GM21529 (cell line): ENCODE data around the gene GLP2R.

Experiments
- ATAC-seq: cut with Tn5 transposase; IDR thresholded peaks from one replicate; pipeline ENCODE4 v1.9.1; 2021; ENCODE audit not compliant: unreplicated experiment

GLP2R gene

DNA sequence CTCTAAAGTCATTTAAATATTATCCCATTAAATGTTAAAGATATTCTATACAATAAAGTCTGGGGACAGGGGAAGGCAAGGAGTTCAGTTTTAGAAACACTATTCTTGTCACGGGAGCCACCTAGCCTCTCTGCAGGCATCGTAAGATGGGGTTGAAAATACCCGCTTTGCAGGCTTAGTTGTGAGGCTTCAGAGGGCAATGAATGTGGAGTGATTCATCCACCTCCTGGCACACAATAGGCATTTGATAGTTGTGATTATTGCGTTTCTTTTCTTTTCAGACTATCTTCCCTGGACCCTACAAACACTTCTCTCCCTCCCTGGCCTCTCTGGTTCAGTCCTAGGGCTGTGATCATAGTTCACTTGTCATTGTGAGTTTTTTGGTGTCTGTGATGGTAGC is 19.6 kb downstream of the GLP2R start:
- ATAC-seq, result no peak

- ATAC-seq, result no peak
Observed at GRCh38 chr17:9850151-9850550, 24.4 kb downstream of the GLP2R start.

DNA sequence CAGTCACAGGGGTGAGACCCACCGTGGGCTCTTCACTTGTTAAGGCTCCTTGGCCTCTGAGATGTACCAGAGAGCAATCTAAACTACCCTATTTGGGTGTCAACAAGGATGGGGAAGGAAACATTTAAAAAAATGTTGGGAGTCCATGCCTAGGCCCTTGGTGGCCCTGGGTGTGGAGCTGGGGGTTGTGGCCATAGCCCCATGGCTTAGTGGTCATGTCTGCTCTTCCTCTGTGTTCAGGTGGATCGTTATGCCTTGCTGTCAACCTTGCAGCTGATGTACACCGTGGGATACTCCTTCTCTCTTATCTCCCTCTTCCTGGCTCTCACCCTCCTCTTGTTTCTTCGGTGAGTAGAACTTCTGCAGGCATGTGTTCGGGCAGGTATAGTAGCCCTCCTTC is 28.5 kb downstream of the GLP2R start:
- ATAC-seq, result no peak

DNA sequence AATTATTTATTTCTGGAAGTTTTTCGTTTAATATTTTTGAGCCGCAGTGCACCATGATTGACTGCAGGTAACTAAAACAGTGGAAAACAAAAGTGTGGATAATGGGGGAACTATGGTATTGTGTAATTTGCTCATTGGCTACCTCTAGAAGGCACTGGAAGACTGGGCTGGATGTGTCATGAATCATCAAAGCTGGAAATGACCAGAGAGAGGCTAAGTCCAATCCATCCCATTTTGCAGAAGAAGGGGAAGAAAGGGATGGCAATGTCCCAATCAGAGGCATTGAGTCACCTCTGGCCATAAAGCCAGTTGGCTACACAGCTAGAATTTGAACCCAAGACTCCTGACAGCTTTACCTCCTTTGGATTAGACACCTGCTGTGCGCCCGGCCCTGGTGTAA is 29.3 kb downstream of the GLP2R start:
- ATAC-seq, result no peak

DNA sequence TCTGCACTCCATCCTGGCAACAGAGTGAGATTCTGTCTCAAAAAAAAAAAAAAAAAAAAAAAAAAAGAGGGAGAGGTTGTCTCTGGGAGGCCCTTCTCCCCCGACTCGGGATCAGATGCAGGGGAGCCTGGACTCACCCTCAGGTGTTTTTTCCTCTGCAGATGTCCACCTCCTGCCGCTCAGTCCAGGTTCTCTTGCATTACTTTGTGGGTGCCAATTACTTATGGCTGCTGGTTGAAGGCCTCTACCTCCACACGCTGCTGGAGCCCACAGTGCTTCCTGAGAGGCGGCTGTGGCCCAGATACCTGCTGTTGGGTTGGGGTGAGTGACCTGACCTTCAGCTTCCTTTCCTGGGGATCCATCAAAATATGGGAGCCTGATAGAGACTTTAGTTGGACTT is 34.1 kb downstream of the GLP2R start:
- ATAC-seq, result no peak

DNA sequence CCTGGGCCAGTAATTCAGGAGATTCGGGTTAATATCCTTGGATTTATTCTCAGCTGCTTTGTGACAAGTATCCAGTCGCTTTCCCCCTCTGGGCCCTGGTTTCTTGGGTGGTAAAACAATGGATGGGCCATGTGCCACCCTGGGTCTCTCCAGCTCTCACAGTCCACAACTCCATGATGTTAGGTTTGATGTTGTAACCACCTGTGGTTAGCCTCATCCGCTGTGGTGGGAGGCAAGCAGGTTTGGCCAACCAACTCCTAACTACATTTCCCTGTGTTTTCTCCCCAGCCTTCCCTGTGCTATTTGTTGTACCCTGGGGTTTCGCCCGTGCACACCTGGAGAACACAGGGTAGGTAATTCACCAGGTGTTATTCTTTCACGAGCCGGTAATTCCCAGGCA is 35.1 kb downstream of the GLP2R start:
- ATAC-seq, result no peak

DNA sequence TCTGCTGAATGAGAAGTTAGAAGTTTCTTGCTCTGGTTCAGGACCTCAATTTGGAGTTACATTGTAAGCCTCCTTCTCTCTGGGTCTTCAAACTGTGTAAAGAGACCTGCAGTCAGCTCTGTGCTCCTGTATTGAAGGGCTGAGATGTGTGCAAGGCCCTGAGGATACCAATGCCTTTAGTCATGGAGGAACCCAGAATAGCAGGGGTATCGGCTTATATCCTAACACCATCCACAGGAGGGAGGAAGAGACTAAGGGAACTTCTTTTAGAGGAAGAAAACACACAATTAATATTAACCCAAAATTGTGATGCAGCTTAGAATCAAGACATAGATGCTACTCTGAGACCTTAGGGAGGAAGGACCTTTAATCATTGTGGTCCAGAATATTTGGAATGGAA is 36.5 kb downstream of the GLP2R start:
- no peak for ATAC-seq

- no peak for ATAC-seq
Observed at GRCh38 chr17:9862949-9863348, 37.2 kb downstream of the GLP2R start.

DNA sequence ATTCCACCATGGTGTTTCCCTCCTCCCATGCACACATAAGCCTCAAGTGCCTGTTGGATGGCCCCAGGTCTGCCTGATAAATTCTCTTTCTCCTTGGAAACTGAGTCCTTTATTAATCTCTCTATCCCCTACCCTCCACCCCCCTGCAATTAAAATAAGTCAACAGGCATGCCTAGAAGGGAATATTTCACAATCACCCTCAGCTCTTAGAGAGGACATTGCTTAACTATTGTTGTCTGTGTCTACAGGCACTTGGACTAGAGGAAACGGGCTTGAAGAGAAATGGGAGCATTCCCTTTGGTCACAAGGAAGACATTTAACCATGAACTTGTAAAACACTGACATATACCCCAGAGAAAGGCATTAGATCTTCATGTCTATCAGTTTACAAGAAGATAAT is 39.9 kb downstream of the GLP2R start:
- no peak for ATAC-seq

DNA sequence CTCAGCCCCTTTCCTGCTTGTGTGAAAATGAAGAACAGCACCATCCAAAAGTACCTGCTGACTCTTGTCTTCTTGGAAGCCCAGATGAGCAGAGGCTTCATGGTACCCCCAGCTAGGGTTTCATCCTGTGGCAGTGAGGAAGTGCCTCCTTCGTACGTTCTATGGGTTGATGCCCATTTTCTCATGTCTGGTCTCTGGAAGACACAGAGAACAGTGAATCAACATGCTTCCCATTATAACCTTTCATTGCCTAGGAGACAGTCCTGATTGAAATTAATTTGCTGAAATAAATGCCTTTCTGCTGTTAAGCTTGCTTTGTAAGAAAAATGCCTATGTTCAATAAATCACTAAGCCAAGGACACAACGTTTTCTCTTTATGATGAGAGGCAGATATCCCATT is 42.8 kb downstream of the GLP2R start:
- ATAC-seq, result no peak

DNA sequence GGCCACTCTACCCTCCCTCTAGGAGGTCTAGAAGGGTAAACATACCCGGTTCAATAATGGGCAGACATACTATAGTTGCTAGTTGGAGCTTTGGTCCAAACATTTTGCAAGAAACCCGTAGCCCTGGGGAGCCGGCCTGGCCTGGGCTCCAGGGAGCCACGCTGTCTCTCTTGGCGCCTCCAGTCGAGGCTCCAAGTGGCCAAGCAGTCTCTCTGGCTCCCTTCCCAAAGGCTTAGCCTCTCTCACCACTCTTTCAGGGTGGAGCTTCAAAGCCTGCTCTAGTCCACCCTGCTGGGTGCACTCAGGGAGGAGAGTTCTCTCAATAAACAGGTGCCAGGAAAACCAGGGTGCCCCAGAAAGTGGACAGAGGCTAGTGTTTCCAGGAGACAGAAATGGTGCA is 47.1 kb downstream of the GLP2R start:
- ATAC-seq, result no peak

DNA sequence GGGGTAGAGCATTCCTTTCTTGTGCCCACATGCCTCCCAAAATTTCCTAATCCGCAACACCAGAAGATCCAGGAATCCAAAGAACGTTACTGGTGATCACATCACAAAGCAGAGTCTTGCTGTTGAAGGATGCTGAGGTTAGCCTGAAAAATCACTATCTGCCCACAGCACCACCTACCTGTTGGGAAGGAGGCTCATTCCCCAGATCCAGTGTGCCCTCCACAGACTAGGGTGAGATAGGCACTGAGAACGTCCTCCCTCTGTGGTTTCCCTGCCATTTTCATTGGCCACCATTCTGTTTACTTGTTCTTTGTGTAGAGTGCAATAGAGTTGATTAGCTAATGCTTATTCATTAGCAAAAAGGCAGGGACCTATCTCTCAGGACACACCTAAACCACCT is 49.0 kb downstream of the GLP2R start:
- ATAC-seq, result no peak

DNA sequence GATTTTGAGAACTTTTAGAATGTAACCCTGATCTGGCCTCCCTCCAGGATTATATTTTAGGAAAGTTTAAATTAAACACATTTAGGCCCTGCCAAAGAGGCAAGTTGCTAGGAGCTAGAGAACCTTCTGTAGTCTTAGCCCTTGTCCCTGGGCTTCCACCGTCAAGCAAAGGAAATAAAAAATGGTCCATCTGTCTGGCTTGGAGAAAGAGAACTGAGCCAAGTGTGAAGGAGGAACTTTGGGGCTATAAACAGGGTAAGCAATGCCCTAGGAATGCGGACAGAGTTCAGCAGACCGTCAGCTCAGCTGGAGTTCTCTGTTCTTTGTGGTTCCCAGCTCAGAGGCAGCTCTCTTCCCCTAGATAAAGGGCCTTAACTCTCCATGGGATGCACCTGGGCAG is 49.7 kb downstream of the GLP2R start:
- ATAC-seq, result no peak

DNA sequence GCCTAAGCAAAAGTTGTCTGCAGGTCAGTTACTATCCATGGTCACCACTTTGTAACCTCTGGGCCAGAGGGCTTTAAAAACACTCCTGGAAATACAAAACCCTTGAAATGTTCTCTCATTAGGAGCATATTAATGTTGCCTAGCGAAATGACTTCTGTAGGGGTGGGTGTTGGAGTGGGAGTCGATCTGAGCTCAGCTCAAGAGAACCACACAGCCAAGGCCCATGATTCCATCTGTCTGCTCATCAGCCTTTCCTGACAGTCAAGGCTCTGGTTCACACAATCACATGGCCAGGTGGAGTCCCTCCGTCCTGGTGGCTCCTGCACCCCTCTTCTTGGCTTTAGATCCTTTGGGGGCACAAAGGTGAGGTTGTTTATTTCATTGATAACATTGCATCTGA is 52.6 kb downstream of the GLP2R start:
- ATAC-seq, result no peak

GRCh38 chr17:9878786-9879525 is 53.2 kb downstream of the GLP2R start:
- ATAC-seq, result no peak

DNA sequence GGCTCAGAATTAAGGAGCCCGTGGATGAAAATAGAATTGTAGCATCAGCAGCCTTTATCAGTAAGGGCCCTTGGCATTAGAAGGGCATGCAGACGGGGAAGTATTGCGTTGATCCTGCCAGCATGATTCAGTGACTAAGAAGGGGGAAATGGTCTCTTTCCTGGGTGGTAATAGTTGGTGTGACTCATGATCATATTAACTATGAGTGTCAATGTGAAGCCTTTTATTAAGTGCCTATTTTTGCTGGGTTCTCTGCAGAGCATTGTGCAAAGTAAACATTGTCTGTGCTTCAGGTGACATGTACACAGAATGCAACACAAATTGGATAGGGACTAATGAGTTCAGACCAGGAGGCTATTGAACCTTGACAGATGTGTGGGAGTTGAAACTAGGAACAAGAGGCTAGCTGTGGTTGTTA is 54.9 kb downstream of the GLP2R start:
- no peak for ATAC-seq

DNA sequence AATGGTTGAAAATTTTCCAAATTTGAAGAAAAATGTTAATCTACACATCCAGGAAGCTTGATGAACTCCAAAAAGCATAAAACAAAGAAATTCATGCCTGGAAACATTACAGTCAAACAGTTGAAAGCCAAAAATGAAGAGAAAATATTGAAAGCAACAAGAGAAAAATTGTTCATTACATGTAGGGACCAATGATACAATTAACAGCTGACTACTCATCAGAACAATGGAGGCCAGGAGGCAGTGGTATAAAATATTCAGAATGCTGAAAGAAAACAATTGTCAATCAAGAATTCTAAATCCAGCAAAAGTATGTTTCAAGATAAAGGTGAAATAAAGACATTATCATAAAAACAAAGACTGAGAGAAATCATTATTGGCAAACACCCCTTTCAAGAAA is 57.7 kb downstream of the GLP2R start:
- ATAC-seq, result no peak

GRCh38 chr17:9886141-9886930 is 60.6 kb downstream of the GLP2R start:
- no peak for ATAC-seq

GRCh38 chr17:9887508-9887907 is 61.8 kb downstream of the GLP2R start:
- ATAC-seq, result no peak

DNA sequence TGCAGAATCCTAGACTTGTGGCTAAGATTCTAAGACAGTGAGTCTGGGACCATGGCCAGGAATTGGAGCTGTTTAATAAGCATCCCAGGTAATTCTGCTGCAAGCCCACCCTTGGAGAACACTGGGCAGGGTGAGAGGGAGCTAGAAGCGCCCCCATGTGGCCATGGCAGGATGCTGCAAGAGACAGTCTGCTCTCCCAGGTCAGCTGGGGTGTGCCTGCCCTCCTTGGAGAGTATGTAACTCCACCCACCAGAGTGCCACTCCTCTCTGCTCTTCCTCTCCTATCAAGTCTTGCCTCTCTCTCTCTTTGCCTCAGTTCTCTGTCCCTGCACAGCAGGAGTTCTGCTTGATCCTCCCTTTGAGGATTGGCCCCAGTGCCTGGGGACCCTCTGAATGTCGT is 64.4 kb downstream of the GLP2R start:
- ATAC-seq, result no peak

GRCh38 chr17:9893411-9894012 is 67.8 kb downstream of the GLP2R start:
- ATAC-seq, result no peak

GRCh38 chr17:9894231-9894630 is 68.5 kb downstream of the GLP2R start:
- ATAC-seq, result no peak
